Gastroesophageal sphincter (tissue), 4 donors: ENCODE measurements around the gene CLASP1. TPM values are rescaled to one million over a fixed set of nuclear protein-coding genes. Genes with fewer than 3 reads are reported as not detected.
"Not testable (repeated sequence)": the region's sequence is repeated elsewhere in the genome, so short reads cannot be mapped to it uniquely, and the experiment has no call there.

ENCODE experiments used
- ATAC-seq: fragments of 150-250 bp; one replicate; pipeline ENCODE4 v1.9.1; 2016; ENCODE audit warnings: mild to moderate bottlenecking, moderate library complexity
- H3K27ac ChIP-seq, 4 donors: fragments of 200-600 bp; sonication (generic) in 3 of 4; 1 replicate in 3 of 4; 2 replicates in 1 of 4; pipeline ENCODE4 v1.5.1; 2016 to 2019
- H3K27me3 ChIP-seq: fragments of 200-600 bp; sonication (generic); one replicate; pipeline ENCODE4 v1.5.1; 2019
- H3K36me3 ChIP-seq, 2 donors: fragments of 200-600 bp; sonication (generic); one replicate each; pipeline ENCODE4 v1.5.1; 2019; ENCODE audit warnings: control low read depth in 1 of 2
- H3K4me1 ChIP-seq, 3 donors: fragments of 200-600 bp; sonication (generic); 1 replicate in 2 of 3; 2 replicates in 1 of 3; pipeline ENCODE4 v1.5.1; 2016 to 2019; ENCODE audit warnings: control low read depth in 2 of 3
- H3K4me3 ChIP-seq, 2 donors: fragments of 200-600 bp; sonication (generic); one replicate each; pipeline ENCODE4 v1.5.1; 2019; ENCODE audit warnings: mild to moderate bottlenecking in 1 of 2, moderate library complexity in 1 of 2
- H3K9me3 ChIP-seq, 3 donors: fragments of 200-600 bp; sonication (generic); one replicate each; pipeline ENCODE4 v1.5.1; 2017 to 2019; ENCODE audit warnings: control low read depth in 2 of 3
- CTCF ChIP-seq, 4 experiments: fragments of 200-600 bp in 2 of 4; fragments of 450-650 bp in 2 of 4; sonication (generic) in 1 of 4; IDR thresholded peaks; one replicate each; pipeline ENCODE4 v1.5.1; 2017 to 2019; ENCODE audit warnings: antibody characterized with exemption in 4 of 4, mild to moderate bottlenecking in 2 of 4, moderate library complexity in 2 of 4
- EP300 ChIP-seq: sonication (generic); formaldehyde crosslinking; IDR thresholded peaks from one replicate; pipeline ENCODE4 v1.6.1; 2017; ENCODE audit warnings: antibody characterized with exemption, mild to moderate bottlenecking
- POLR2A ChIP-seq, 2 donors: fragments of 450-650 bp; IDR thresholded peaks; one replicate each; pipeline ENCODE4 v1.6.1; 2017; ENCODE audit warnings: antibody characterized with exemption in 2 of 2, mild to moderate bottlenecking in 2 of 2, moderate library complexity in 1 of 2
- POLR2AphosphoS5 ChIP-seq: sonication (generic); formaldehyde crosslinking; IDR thresholded peaks from one replicate; pipeline ENCODE4 v1.6.1; 2017; ENCODE audit warnings: antibody characterized with exemption
- WGBS, 2 donors: methylation state at CpG; one replicate each; pipeline ENCODE4 v1.1.5; 2018; ENCODE audit warnings: low coverage in 1 of 2; 5-methylcytosine and 5-hydroxymethylcytosine counted together
- total RNA-seq, 4 donors: library from RNA; depleted of rRNA; stranded (reverse); fragments of >200 nt; gene quantifications; one replicate each; pipeline ENCODE4 v1.1.0, GENCODE V29; 2016

The CLASP1 gene
- total RNA-seq, 4 donors from 2014 or later: 72.0 to 108 (median 84.7) TPM

- H3K9me3 ChIP-seq: no peaks in the 10 kb centered on the region
- 68 to 100% methylated on average over 1 of the region's 1 CpG for WGBS, 2 donors
- H3K4me3 ChIP-seq: no peak overlapping the region
- H3K27me3 ChIP-seq: no peaks in the 10 kb centered on the region
- TF ChIP-seq POLR2A (IDR thresholded peaks at IDR 0.05) (no peak), EP300 (no peak), POLR2AphosphoS5 (no peak), CTCF (IDR thresholded peaks at IDR 0.05) (no peak)
- H3K36me3 ChIP-seq: peaks cover 0 to 7% of the 10 kb centered on the region in 2 donors
- H3K27ac ChIP-seq: no peak overlapping the region
- no peak for ATAC-seq
- peaks cover 0 to 39% (median 1%) of the 10 kb centered on the region in 3 donors for H3K4me1 ChIP-seq
These were observed 37.2 kb downstream of the CLASP1 start for GRCh38 chr2:121611730-121612705.

DNA sequence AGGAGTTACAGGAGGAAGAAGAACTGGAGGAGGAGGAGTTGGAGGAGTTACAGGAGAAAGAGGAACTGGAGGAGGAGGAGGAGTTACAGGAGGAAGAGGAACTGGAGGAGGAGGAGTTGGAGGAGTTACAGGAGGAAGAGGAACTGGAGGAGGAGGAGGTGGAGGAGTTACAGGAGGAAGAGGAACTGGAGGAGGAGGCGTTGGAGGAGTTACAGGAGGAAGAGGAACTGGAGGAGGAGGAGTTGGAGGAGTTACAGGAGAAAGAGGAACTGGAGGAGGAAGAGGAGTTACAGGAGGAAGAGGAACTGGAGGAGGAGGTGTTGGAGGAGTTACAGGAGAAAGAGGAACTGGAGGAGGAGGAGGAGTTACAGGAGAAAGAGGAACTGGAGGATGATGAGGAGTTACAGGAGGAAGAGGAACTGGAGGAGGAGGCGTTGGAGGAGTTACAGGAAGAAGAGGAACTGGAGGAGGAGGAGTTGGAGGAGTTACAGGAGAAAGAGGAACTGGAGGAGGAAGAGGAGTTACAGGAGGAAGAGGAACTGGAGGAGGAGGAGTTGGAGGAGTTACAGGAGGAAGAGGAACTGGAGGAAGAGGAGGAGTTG, 38.1 kb downstream of the CLASP1 start:
- H3K27me3 ChIP-seq, H3K9me3 ChIP-seq, H3K4me3 ChIP-seq, H3K27ac ChIP-seq, H3K36me3 ChIP-seq, ATAC-seq: not testable (repeated sequence)
- 68 to 72% methylated on average over 2 of the region's 2 CpGs for WGBS, 2 donors
- H3K4me1 ChIP-seq: peaks cover 0 to 39% (median 0%) of the 10 kb centered on the region in 3 donors

- ATAC-seq, H3K4me3 ChIP-seq, H3K27me3 ChIP-seq, H3K9me3 ChIP-seq, H3K27ac ChIP-seq: not testable (repeated sequence)
- Histone ChIP-seq H3K36me3 (peaks cover 0 to 15% of the 10 kb centered on the region in 2 donors), H3K4me1 (peaks cover 0 to 44% (median 0%) of the 10 kb centered on the region in 3 donors)
These were observed 38.8 kb downstream of the CLASP1 start for GRCh38 chr2:121610487-121610874.

- Histone ChIP-seq H3K27ac (no peak overlapping the region), H3K4me1 (peaks cover 0 to 55% (median 0%) of the 10 kb centered on the region in 3 donors), H3K4me3 (no peak overlapping the region), H3K27me3 (no peaks in the 10 kb centered on the region), H3K9me3 (no peaks in the 10 kb centered on the region), H3K36me3 (peaks cover 0 to 23% of the 10 kb centered on the region in 2 donors)
- no peak for ATAC-seq
- no peak for TF ChIP-seq POLR2AphosphoS5
- no peak for TF ChIP-seq EP300
- no peak for TF ChIP-seq POLR2A (IDR thresholded peaks at IDR 0.05)
- TF ChIP-seq CTCF (IDR thresholded peaks at IDR 0.05): no peak
- 54 to 55% methylated on average over 3 of the region's 3 CpGs for WGBS, 2 donors
These were observed 40.3 kb downstream of the CLASP1 start for GRCh38 chr2:121608967-121609366.

GRCh38 chr2:121608367-121608766, 40.9 kb downstream of the CLASP1 start:
- peaks cover 0 to 23% of the 10 kb centered on the region in 2 donors for H3K36me3 ChIP-seq
- H3K4me1 ChIP-seq: peaks cover 0 to 52% (median 0%) of the 10 kb centered on the region in 3 donors
- H3K27me3 ChIP-seq: no peaks in the 10 kb centered on the region
- H3K4me3 ChIP-seq: no peak overlapping the region
- no peak for TF ChIP-seq POLR2A (IDR thresholded peaks at IDR 0.05)
- no peak for TF ChIP-seq EP300
- no peak for TF ChIP-seq CTCF (IDR thresholded peaks at IDR 0.05)
- TF ChIP-seq POLR2AphosphoS5: no peak
- H3K9me3 ChIP-seq: no peaks in the 10 kb centered on the region
- no peak for ATAC-seq
- WGBS, 2 donors: 70 to 75% methylated on average over 1 to 4 of the region's 4 CpGs
- H3K27ac ChIP-seq: peak overlapping the region in 1 of 4 donors; percentile 14
